Measurements from ENCODE around the gene KRT4.

DNA sequence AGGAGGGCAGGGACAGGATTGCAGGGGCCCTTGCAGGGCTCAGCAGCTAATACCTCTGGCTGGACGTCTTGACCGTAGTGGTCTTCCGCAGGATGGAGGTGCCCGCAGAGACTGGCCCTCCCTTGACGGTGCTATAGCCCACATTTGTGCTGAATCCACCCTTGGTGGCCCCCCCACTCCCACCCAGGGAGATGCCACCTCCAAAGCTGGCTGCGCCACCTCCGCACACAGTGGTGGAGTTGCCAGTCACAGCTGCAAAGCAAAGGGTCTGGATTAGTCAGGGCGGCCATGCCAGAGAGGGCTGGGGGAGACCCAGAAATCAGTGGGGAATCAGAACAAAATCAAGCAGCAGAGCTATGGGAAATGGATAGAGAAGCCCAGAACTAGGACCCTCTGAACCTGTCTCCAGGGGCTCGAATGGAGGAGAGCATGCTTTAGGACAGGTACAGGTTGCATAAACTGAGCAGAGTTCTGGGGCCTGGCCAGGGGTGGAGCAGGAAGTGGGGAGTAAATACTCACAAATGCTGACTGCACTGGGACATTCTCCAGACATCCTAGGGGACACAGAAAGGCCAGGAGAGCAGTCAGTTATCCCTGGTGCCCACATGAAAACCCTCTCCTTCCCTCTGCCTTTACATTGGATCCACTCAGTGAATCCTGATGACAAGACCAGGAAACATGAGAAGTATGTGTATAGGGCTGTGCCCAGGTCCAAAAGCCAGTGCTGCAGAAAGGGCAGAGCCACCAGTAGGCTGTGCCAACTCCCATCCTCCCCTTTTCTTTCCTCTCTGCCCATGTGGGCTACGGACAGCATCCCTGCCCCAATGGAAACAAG is 8.1 kb upstream of the KRT4 start:
- TF ChIP-seq EP300 (IDR thresholded peaks at IDR 0.05) (no peak), JUN (IDR thresholded peaks at IDR 0.05) (no peak), RFX5 (IDR thresholded peaks at IDR 0.05) (no peak), KDM5A (IDR thresholded peaks at IDR 0.05) (no peak), NPAS2 (CRISPR knock-in tag; IDR thresholded peaks at IDR 0.05; ENCODE audit: borderline replicate concordance) (no peak), HMGXB4 (CRISPR knock-in tag; IDR thresholded peaks at IDR 0.05; ENCODE audit: borderline replicate concordance) (no peak), SREBF2 (IDR thresholded peaks at IDR 0.05) (no peak), POLR2A (IDR thresholded peaks at IDR 0.05; ENCODE audit: low read length) (no peak), BHLHE40 (IDR thresholded peaks at IDR 0.05; ENCODE audit: low read depth, low read length) (no peak), MYC (IDR thresholded peaks at IDR 0.05; ENCODE audit: borderline replicate concordance, low read length) (no peak), CHD2 (IDR thresholded peaks at IDR 0.05; ENCODE audit: low read length, partially characterized antibody) (no peak), USF2 (IDR thresholded peaks at IDR 0.05) (no peak)
- TF ChIP-seq, protein P1, sequence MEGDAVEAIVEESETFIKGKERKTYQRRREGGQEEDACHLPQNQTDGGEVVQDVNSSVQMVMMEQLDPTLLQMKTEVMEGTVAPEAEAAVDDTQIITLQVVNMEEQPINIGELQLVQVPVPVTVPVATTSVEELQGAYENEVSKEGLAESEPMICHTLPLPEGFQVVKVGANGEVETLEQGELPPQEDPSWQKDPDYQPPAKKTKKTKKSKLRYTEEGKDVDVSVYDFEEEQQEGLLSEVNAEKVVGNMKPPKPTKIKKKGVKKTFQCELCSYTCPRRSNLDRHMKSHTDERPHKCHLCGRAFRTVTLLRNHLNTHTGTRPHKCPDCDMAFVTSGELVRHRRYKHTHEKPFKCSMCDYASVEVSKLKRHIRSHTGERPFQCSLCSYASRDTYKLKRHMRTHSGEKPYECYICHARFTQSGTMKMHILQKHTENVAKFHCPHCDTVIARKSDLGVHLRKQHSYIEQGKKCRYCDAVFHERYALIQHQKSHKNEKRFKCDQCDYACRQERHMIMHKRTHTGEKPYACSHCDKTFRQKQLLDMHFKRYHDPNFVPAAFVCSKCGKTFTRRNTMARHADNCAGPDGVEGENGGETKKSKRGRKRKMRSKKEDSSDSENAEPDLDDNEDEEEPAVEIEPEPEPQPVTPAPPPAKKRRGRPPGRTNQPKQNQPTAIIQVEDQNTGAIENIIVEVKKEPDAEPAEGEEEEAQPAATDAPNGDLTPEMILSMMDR (IDR thresholded peaks at IDR 0.05): no peak
- TF ChIP-seq, protein P2, sequence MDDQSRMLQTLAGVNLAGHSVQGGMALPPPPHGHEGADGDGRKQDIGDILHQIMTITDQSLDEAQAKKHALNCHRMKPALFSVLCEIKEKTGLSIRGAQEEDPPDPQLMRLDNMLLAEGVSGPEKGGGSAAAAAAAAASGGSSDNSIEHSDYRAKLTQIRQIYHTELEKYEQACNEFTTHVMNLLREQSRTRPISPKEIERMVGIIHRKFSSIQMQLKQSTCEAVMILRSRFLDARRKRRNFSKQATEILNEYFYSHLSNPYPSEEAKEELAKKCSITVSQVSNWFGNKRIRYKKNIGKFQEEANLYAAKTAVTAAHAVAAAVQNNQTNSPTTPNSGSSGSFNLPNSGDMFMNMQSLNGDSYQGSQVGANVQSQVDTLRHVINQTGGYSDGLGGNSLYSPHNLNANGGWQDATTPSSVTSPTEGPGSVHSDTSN (IDR thresholded peaks at IDR 0.05): no peak

Measured in A549 (cell line).